ENCODE results near the gene PSMD6. TPM values are rescaled to one million over a fixed set of nuclear protein-coding genes. Genes with fewer than 3 reads are reported as not detected.

The PSMD6 gene
- total and polyA plus RNA-seq, 2 experiments from 2014 or later = 110 to 184 TPM

- Histone ChIP-seq H3K4me3 (no peak overlapping the region), H3K36me3 (no peaks in the 10 kb centered on the region), H3K9me3 (ENCODE audit: low read depth) (no peaks in the 10 kb centered on the region), H3K27me3 (no peaks in the 10 kb centered on the region), H3K4me1 (ENCODE audit: low read depth) (no peaks in the 10 kb centered on the region), H3K27ac (no peak overlapping the region)
- TF ChIP-seq, protein P1, sequence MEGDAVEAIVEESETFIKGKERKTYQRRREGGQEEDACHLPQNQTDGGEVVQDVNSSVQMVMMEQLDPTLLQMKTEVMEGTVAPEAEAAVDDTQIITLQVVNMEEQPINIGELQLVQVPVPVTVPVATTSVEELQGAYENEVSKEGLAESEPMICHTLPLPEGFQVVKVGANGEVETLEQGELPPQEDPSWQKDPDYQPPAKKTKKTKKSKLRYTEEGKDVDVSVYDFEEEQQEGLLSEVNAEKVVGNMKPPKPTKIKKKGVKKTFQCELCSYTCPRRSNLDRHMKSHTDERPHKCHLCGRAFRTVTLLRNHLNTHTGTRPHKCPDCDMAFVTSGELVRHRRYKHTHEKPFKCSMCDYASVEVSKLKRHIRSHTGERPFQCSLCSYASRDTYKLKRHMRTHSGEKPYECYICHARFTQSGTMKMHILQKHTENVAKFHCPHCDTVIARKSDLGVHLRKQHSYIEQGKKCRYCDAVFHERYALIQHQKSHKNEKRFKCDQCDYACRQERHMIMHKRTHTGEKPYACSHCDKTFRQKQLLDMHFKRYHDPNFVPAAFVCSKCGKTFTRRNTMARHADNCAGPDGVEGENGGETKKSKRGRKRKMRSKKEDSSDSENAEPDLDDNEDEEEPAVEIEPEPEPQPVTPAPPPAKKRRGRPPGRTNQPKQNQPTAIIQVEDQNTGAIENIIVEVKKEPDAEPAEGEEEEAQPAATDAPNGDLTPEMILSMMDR (IDR thresholded peaks at IDR 0.05; ENCODE audit: low read depth, low read length) = no peak
- no peak for DNase-seq (ENCODE audit: low read depth in 1 of 2, low spot score in 1 of 2)
These were observed 23.8 kb upstream of the PSMD6 start for GRCh38 chr3:64046996-64047594.

GRCh38 chr3:64046592-64046991 is 23.3 kb upstream of the PSMD6 start:
- Histone ChIP-seq H3K27me3 (no peaks in the 10 kb centered on the region), H3K9me3 (ENCODE audit: low read depth) (no peaks in the 10 kb centered on the region), H3K36me3 (no peaks in the 10 kb centered on the region), H3K4me3 (no peak overlapping the region), H3K4me1 (ENCODE audit: low read depth) (no peaks in the 10 kb centered on the region), H3K27ac (no peak overlapping the region)
- TF ChIP-seq, protein P1 (IDR thresholded peaks at IDR 0.05; ENCODE audit: low read depth, low read length) = no peak
- DNase-seq (ENCODE audit: low read depth in 1 of 2, low spot score in 1 of 2) = no peak

GRCh38 chr3:64042952-64043351 is 19.7 kb upstream of the PSMD6 start:
- TF ChIP-seq, protein P1 (IDR thresholded peaks at IDR 0.05; ENCODE audit: low read depth, low read length) = no peak
- no peak for DNase-seq (ENCODE audit: low read depth in 1 of 2, low spot score in 1 of 2)
- no peak overlapping the region for H3K27ac ChIP-seq
- H3K36me3 ChIP-seq = no peaks in the 10 kb centered on the region
- no peaks in the 10 kb centered on the region for H3K27me3 ChIP-seq
- peaks cover 7% of the 10 kb centered on the region for H3K4me1 ChIP-seq (ENCODE audit: low read depth)
- no peaks in the 10 kb centered on the region for H3K9me3 ChIP-seq (ENCODE audit: low read depth)
- no peak overlapping the region for H3K4me3 ChIP-seq

GRCh38 chr3:64039981-64040733 is 16.9 kb upstream of the PSMD6 start:
- DNase-seq (ENCODE audit: low read depth in 1 of 2, low spot score in 1 of 2) = no peak
- peaks cover 11% of the 10 kb centered on the region for H3K4me1 ChIP-seq (ENCODE audit: low read depth)
- no peak overlapping the region for H3K27ac ChIP-seq
- no peaks in the 10 kb centered on the region for H3K27me3 ChIP-seq
- H3K9me3 ChIP-seq (ENCODE audit: low read depth) = no peaks in the 10 kb centered on the region
- TF ChIP-seq, protein P1 (IDR thresholded peaks at IDR 0.05; ENCODE audit: low read depth, low read length) = no peak
- H3K36me3 ChIP-seq = no peaks in the 10 kb centered on the region
- H3K4me3 ChIP-seq = no peak overlapping the region

DNA sequence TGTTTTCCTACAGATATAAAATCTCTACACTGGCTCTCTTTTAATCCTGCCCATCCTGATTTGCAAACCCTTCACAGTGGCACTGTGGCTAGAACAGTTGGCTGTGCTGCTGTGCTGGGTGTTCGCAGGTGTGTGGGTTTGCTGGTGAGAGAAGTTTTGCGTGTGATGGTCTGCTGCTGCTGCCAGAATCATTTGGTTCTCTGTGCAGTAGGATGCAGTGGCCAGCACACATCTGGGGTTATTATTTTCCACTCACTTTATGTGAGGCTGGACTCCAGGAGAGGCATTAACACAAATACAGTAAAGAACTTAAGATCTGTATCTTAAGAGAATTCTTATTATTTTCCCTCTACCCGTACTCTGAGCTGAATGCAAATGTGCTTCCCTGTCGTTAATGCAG is 16.0 kb upstream of the PSMD6 start:
- H3K36me3 ChIP-seq = no peaks in the 10 kb centered on the region
- H3K4me3 ChIP-seq = no peak overlapping the region
- peaks cover 12% of the 10 kb centered on the region for H3K4me1 ChIP-seq (ENCODE audit: low read depth)
- DNase-seq (ENCODE audit: low read depth in 1 of 2, low spot score in 1 of 2) = no peak
- TF ChIP-seq, protein P1 (IDR thresholded peaks at IDR 0.05; ENCODE audit: low read depth, low read length) = no peak
- no peak overlapping the region for H3K27ac ChIP-seq
- H3K27me3 ChIP-seq = no peaks in the 10 kb centered on the region
- H3K9me3 ChIP-seq (ENCODE audit: low read depth) = no peaks in the 10 kb centered on the region

Data from cardiac muscle cell (in vitro differentiated cells and primary cell).